T-cell (primary cell): ENCODE data around the gene ATXN2. TPM values are rescaled to one million over a fixed set of nuclear protein-coding genes. Genes with fewer than 3 reads are reported as not detected.

ENCODE experiments used
- ATAC-seq, 4 experiments: fragments of 200-7000 bp in 3 of 4; fragments of 150-1000 bp in 1 of 4; cut with Tn5 transposase; replicated peaks in 1 of 4; 1 replicate in 3 of 4; 2 replicates in 1 of 4; pipeline ENCODE4 v1.10.0; 2021; ENCODE audit warnings: moderate library complexity in 3 of 4, mild to moderate bottlenecking in 2 of 4, moderate number of reproducible peaks in 1 of 4
- CTCF ChIA-PET, 2 donors: fragments of 300-600 bp; sonication (Branson Sonifier 250); formaldehyde crosslinking; loops; one replicate each; lab custom pipeline; 2022; ENCODE audit warnings: antibody characterized with exemption in 2 of 2; lab: Charles Lee
- POLR2A ChIA-PET, 2 donors: fragments of 300-600 bp; sonication (Branson Sonifier 250); formaldehyde crosslinking; loops; one replicate each; lab custom pipeline; 2022; ENCODE audit warnings: antibody characterized with exemption in 2 of 2; lab: Charles Lee
- DNase-seq, 35 experiments: peaks; one replicate each; pipeline versions ENCODE4 v3.0.0 to v3.0.0-alpha.2; 2013 to 2023
- H3K27ac ChIP-seq: one replicate; pipeline ENCODE4 v1.5.1; 2013; ENCODE audit warnings: low read length
- H3K27me3 ChIP-seq, 2 experiments: replicated peaks in 1 of 2; 1 replicate in 1 of 2; 2 replicates in 1 of 2; pipeline versions ENCODE4 v1.6.1 to v1.7.0; 2013; ENCODE audit warnings: low read length in 1 of 2, mixed read lengths in 1 of 2; ENCODE audit not compliant: control insufficient read depth in 2 of 2, insufficient read depth in 2 of 2; ENCODE audit errors: extremely low read depth in 1 of 2
- H3K36me3 ChIP-seq, 2 donors: 1 replicate in 1 of 2; 2 replicates in 1 of 2; pipeline versions ENCODE4 v1.6.1 to v1.7.0; 2013; ENCODE audit warnings: low read length in 1 of 2; ENCODE audit not compliant: control insufficient read depth in 2 of 2, insufficient read depth in 1 of 2; ENCODE audit errors: extremely low read depth in 1 of 2
- H3K4me1 ChIP-seq, 2 experiments: 1 replicate in 1 of 2; 2 replicates in 1 of 2; pipeline versions ENCODE4 v1.6.1 to v1.7.0; 2013; ENCODE audit warnings: low read length in 2 of 2, mixed read lengths in 1 of 2; ENCODE audit not compliant: insufficient read depth in 2 of 2, control insufficient read depth in 1 of 2; ENCODE audit errors: extremely low read depth in 1 of 2
- H3K4me3 ChIP-seq, 2 donors: 1 replicate in 1 of 2; 2 replicates in 1 of 2; pipeline versions ENCODE4 v1.5.1 to v1.7.0; 2013; ENCODE audit warnings: mild to moderate bottlenecking in 2 of 2, low read length in 1 of 2, moderate library complexity in 1 of 2; ENCODE audit not compliant: control insufficient read depth in 1 of 2; ENCODE audit errors: extremely low read depth in 1 of 2
- H3K9me3 ChIP-seq: 2 replicates; pipeline ENCODE4 v1.7.0; 2013
- H3K27ac Mint-ChIP-seq, 2 donors: one replicate each; pipeline ENCODE4 v1.8.0; 2020 to 2021; ENCODE audit warnings: mild to moderate bottlenecking in 2 of 2, mixed read lengths in 2 of 2
- H3K27me3 Mint-ChIP-seq, 2 donors: one replicate each; pipeline ENCODE4 v1.8.0; 2021 to 2022; ENCODE audit warnings: mixed read lengths in 2 of 2
- H3K36me3 Mint-ChIP-seq: one replicate; pipeline ENCODE4 v1.8.0; 2021; ENCODE audit warnings: mixed read lengths
- H3K4me1 Mint-ChIP-seq, 3 donors: one replicate each; pipeline ENCODE4 v1.8.0; 2020 to 2022; ENCODE audit warnings: mixed read lengths in 3 of 3, mild to moderate bottlenecking in 1 of 3
- H3K4me3 Mint-ChIP-seq, 3 donors: one replicate each; pipeline ENCODE4 v1.8.0; 2020 to 2022; ENCODE audit warnings: mild to moderate bottlenecking in 3 of 3, mixed read lengths in 3 of 3, moderate library complexity in 3 of 3
- H3K9me3 Mint-ChIP-seq, 3 donors: one replicate each; pipeline ENCODE4 v1.8.0; 2020 to 2022; ENCODE audit warnings: mixed read lengths in 3 of 3
- WGBS: methylation state at CpG from one replicate; pipeline ENCODE4 v1.1.5; 2013; ENCODE audit warnings: missing lambda C conversion rate; ENCODE audit not compliant: insufficient coverage; 5-methylcytosine and 5-hydroxymethylcytosine counted together
- total RNA-seq, 35 experiments: library from RNA in 6 of 35; stranded (reverse) in 6 of 35; fragments of 120-200 nt in 1 of 35; gene quantifications; one replicate each; pipeline versions ENCODE4 v1.2.1 to v1.2.4 and lab custom pipeline; 2013 to 2026

ATXN2 gene
- total RNA-seq, 5 donors from 2014 or later (not counting 1 experiment from before 2014, with no cell fraction given): 48.6 to 54.0 (median 50.3) TPM

DNA sequence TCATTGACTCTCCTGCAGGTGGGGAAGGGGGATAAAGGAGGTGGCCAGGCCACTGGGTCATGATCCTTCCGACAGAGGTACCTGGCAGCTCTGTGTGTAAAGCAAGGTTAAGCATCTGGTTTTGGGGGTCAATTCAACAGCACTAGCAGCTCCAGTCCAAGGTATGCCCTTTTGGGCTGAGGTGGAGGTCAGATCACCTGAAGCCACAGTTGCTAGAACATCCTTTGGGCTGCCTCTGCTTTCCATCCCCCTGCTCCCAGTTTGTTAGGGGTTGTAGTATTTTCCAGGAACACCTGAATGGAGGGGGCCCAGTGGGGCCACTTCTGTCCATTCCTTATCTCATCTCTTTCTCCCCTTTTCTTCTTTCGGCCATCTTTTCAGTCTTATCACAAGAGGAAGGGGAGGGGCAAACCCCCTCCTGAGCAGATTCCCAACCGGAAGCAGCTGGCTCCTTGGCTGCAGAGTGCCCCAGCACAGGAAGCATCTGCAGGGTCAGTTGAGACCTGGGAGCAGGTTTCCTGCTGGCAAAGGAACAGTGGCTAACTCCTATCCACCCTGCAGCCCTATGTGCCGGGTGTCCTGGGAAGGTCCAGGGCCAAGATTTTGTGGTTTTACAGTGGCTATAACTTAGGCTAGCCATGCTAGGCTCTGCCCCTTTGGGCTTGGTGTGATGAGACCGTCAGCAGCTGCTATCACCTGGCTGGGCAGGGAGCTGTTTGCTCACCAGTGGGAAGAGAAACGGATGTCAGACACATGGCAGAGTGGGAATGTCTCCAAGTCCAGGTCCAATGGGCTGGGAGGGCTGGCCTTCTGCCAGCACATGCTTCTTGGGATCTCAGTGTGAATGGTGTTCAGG, 153.2 kb downstream of the ATXN2 start:
- peaks cover 62 to 95% (median 76%) of the 10 kb centered on the region in 3 donors for H3K4me1 Mint-ChIP-seq

DNA sequence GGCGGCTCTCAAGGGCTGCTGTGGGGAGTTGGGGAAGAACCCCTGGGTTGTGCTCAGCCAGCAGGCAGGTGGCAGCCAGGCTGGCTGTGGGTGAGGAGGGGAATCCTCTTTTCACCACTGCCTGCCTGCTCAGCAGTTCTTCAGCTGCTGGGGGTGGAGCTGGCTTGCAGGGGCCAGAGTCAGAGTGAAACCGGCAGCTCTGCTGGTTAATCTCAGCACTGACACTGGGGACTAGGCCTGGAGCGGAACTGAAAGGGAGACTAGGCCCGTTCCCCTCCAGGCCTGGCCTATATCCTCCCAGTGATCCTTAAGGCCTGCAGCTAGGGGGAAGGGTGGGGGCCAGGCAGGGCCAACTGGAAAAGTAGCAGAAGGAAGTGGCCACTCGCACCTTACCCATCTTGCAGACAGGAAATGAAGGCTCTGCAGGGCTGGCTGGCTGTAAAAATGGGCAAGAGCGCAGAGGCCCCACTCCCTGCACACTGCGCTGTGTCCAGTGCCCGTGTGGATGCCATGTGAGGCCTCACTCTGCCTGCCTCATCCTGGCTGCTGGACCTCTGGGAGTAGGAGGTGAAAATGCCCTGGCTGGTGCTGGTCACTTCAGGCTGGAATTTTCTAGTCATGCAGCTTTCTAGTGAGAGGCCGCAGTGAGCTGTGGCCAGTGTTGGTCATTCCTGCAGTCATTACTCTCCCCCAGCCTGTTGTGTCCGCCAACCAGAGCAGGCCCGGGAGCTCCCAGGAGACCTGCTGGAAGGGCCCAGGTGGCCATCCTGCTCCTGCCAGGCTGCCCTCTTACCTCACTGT, 154.0 kb downstream of the ATXN2 start:
- peak overlapping the region; percentile 89 to 96 for H3K27ac Mint-ChIP-seq
- DNase-seq: peak in 34 of 35 experiments; percentile 60 to 92 (median 84)
- H3K27me3 ChIP-seq: no peaks in the 10 kb centered on the region
- H3K36me3 ChIP-seq: peaks cover 6 to 46% of the 10 kb centered on the region in 2 donors
- no peaks in the 10 kb centered on the region for H3K9me3 Mint-ChIP-seq
- peak overlapping the region in 1 of 2 donors; percentile 13 for H3K4me3 ChIP-seq
- peaks cover 16 to 69% of the 10 kb centered on the region in 2 experiments for H3K4me1 ChIP-seq
- H3K9me3 ChIP-seq: no peaks in the 10 kb centered on the region
- no peaks in the 10 kb centered on the region for H3K27me3 Mint-ChIP-seq
- WGBS: 18% methylated on average over 5 of the region's 11 CpGs
- peak overlapping the region; percentile 31 to 64 (median 49) for H3K4me3 Mint-ChIP-seq
- peaks cover 22% of the 10 kb centered on the region for H3K36me3 Mint-ChIP-seq
- ChIA-PET POLR2A (interaction anchor here (0.6 to 2.8 kb wide), 7 partner anchors 10 to 1871 kb away, joined by 3 to 22 read pairs (median 5); partner anchors contain the start of gene MVK (in 1 of the 2)), CTCF (interaction anchor here (0.5 to 3.0 kb wide), 8 partner anchors 10 to 49 kb away, joined by 3 to 23 read pairs (median 10); no protein-coding TSS in a partner anchor)
- peaks cover 65 to 95% (median 78%) of the 10 kb centered on the region in 3 donors for H3K4me1 Mint-ChIP-seq
- H3K27ac ChIP-seq: peak overlapping the region; percentile 89
- ATAC-seq: peak; percentile 88 to 97 (median 93)

More for the DNA sequence above, 153.2 kb downstream of the ATXN2 start:
- H3K36me3 Mint-ChIP-seq: peaks cover 31% of the 10 kb centered on the region
- H3K36me3 ChIP-seq: peaks cover 6 to 51% of the 10 kb centered on the region in 2 donors
- 85% methylated on average over 4 of the region's 6 CpGs for WGBS
- no peaks in the 10 kb centered on the region for H3K27me3 Mint-ChIP-seq
- peak overlapping the region; percentile 89 to 96 for H3K27ac Mint-ChIP-seq
- DNase-seq: peak in 2 of 35 experiments; percentile 5 to 12
- ChIA-PET POLR2A (interaction anchor here (0.6 to 1.4 kb wide), 3 partner anchors 47 to 1872 kb away, joined by 3 read pairs; partner anchors contain the start of gene MVK (in 1 of the 2)), CTCF (interaction anchor here (0.6 to 7.8 kb wide), 9 partner anchors 11 to 49 kb away, joined by 3 to 138 read pairs (median 13); no protein-coding TSS in a partner anchor)
- H3K27me3 ChIP-seq: no peaks in the 10 kb centered on the region
- no peaks in the 10 kb centered on the region for H3K9me3 ChIP-seq
- H3K9me3 Mint-ChIP-seq: no peaks in the 10 kb centered on the region
- H3K4me3 Mint-ChIP-seq: peak overlapping the region in 1 of 3 donors; percentile 47
- no peak overlapping the region for H3K4me3 ChIP-seq
- peak overlapping the region; percentile 89 for H3K27ac ChIP-seq
- peaks cover 16 to 64% of the 10 kb centered on the region in 2 experiments for H3K4me1 ChIP-seq
- no peak for ATAC-seq

DNA sequence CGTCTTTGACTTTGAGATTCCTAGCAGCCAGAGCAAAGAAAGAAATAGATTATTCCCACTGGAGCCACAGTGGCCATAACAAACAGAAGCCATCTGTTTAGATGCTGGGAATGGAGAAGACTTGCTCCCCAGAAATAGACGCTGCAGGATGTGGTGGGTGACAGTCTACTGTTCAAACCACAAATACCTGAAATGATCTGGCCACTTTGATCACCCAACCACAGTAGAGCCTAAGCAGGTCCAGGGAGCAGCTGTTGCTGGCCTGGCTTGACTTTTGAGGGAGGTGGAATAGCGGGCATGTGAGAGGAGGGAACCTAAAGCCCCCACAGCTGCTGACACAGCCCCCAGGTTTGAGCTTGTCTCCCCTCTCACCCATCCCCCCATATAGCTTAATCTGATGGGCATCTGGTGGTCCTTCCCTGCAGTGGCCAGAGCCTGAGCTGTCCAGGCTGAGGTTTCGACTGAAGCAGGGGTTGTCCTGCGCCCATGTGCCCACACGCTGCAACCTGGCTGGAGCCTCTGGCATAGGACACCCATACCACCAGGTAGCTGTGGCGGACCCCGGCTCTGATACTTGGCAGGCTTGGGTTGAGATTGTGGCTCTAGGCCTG, 154.7 kb downstream of the ATXN2 start:
- ChIA-PET CTCF (interaction anchor here (0.5 to 3.0 kb wide), 7 partner anchors 9 to 48 kb away, joined by 3 to 23 read pairs (median 13); no protein-coding TSS in a partner anchor), POLR2A (interaction anchor here (0.6 to 2.8 kb wide), 6 partner anchors 10 to 1021 kb away, joined by 3 to 22 read pairs (median 5); no protein-coding TSS in a partner anchor)
- ATAC-seq: peak in 1 of 4 experiments; percentile 14
- H3K4me1 Mint-ChIP-seq: peaks cover 71 to 93% (median 80%) of the 10 kb centered on the region in 3 donors
- H3K4me1 ChIP-seq: peaks cover 16 to 76% of the 10 kb centered on the region in 2 experiments
- peaks cover 6 to 44% of the 10 kb centered on the region in 2 donors for H3K36me3 ChIP-seq
- peak overlapping the region; percentile 89 to 96 for H3K27ac Mint-ChIP-seq
- peaks cover 21% of the 10 kb centered on the region for H3K36me3 Mint-ChIP-seq
- H3K4me3 ChIP-seq: no peak overlapping the region
- no peaks in the 10 kb centered on the region for H3K9me3 ChIP-seq
- peak overlapping the region; percentile 89 for H3K27ac ChIP-seq
- 14% methylated on average over 1 of the region's 8 CpGs for WGBS
- H3K27me3 ChIP-seq: no peaks in the 10 kb centered on the region
- peak overlapping the region; percentile 17 to 64 (median 49) for H3K4me3 Mint-ChIP-seq
- H3K9me3 Mint-ChIP-seq: no peaks in the 10 kb centered on the region
- peak in 3 of 35 experiments; percentile 9 to 45 (median 13) for DNase-seq
- H3K27me3 Mint-ChIP-seq: no peaks in the 10 kb centered on the region

DNA sequence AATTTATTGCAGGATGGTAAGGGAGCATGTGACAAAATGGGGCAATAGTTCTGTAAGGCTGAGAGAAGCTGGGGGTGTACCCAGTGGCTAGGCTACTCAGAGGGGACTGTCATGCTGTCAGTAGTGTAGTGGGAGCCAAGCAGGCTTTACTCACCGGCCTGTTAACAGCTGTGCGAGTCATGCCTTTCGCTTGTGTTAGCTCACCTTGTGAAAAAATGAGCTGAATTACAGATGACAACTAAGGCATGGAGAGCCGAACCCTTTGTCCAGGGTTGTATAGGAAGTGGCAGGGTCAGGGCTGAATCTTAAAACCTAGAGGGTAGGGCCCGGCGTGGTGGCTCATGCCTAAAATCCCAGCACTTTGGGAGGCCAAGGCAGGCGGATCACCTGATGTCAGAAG, 155.5 kb downstream of the ATXN2 start:
- H3K36me3 Mint-ChIP-seq: peaks cover 15% of the 10 kb centered on the region
- no peaks in the 10 kb centered on the region for H3K9me3 Mint-ChIP-seq
- 76% methylated on average over 4 of the region's 7 CpGs for WGBS

DNA sequence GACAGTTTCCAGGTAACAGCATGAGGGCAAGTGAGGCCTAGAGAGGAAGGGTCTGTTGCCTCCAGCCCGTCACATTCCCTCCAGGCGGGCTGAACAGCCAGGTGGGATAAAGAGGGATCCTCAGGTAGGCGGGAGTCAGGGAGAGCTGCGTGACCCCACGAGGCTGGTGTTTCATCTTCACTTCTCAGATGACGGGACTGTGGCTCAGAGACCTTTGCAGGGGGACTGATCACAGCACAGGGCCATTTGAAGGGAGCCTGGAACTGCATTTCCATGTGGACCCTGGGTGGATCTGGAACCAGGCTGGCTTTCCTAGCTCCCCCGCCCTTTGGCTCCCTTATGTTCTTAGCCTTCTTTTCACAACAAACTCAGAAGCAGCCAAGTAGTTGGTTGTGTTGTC, 156.0 kb downstream of the ATXN2 start:
- Mint-ChIP-seq H3K27ac (peak overlapping the region; percentile 89 to 96), H3K27me3 (no peaks in the 10 kb centered on the region), H3K9me3 (no peaks in the 10 kb centered on the region), H3K4me3 (peak overlapping the region in 1 of 3 donors; percentile 64), H3K4me1 (peaks cover 75 to 93% (median 77%) of the 10 kb centered on the region in 3 donors), H3K36me3 (peaks cover 10% of the 10 kb centered on the region)
- CTCF ChIA-PET: interaction anchor here (1.2 to 3.0 kb wide), 4 partner anchors 8 to 12 kb away, joined by 3 to 16 read pairs (median 10); no protein-coding TSS in a partner anchor
- H3K36me3 ChIP-seq: peaks cover 6 to 31% of the 10 kb centered on the region in 2 donors
- H3K27me3 ChIP-seq: no peaks in the 10 kb centered on the region
- no peak overlapping the region for H3K4me3 ChIP-seq
- ATAC-seq (no peak), DNase-seq (no peak)
- POLR2A ChIA-PET: interaction anchor here in 1 of 2 donors (2.8 kb wide), 1 partner anchor 9 kb away, joined by 22 read pairs; no protein-coding TSS in a partner anchor
- H3K9me3 ChIP-seq: no peaks in the 10 kb centered on the region
- H3K4me1 ChIP-seq: peaks cover 24 to 89% of the 10 kb centered on the region in 2 experiments
- 95% methylated on average over 6 of the region's 7 CpGs for WGBS
- peak overlapping the region; percentile 89 for H3K27ac ChIP-seq

More for the DNA sequence above, 155.5 kb downstream of the ATXN2 start:
- Histone ChIP-seq H3K27ac (peak overlapping the region; percentile 89), H3K27me3 (no peaks in the 10 kb centered on the region), H3K9me3 (no peaks in the 10 kb centered on the region), H3K4me1 (peaks cover 19 to 84% of the 10 kb centered on the region in 2 experiments), H3K36me3 (peaks cover 6 to 36% of the 10 kb centered on the region in 2 donors), H3K4me3 (no peak overlapping the region)
- no peaks in the 10 kb centered on the region for H3K27me3 Mint-ChIP-seq
- CTCF ChIA-PET: interaction anchor here in 1 of 2 donors (2.2 to 3.0 kb wide), 4 partner anchors 8 to 39 kb away, joined by 11 to 23 read pairs (median 16); no protein-coding TSS in a partner anchor
- DNase-seq (peak in 1 of 35 experiments; percentile 5), ATAC-seq (no peak)
- peaks cover 70 to 93% (median 77%) of the 10 kb centered on the region in 3 donors for H3K4me1 Mint-ChIP-seq
- peak overlapping the region; percentile 89 to 96 for H3K27ac Mint-ChIP-seq
- POLR2A ChIA-PET: interaction anchor here in 1 of 2 donors (0.6 to 2.8 kb wide), 2 partner anchors 9 to 39 kb away, joined by 3 to 22 read pairs; no protein-coding TSS in a partner anchor
- H3K4me3 Mint-ChIP-seq: peak overlapping the region in 1 of 3 donors; percentile 64
